Superior temporal gyrus (tissue), 1 donor: ENCODE data around the gene BPIFA2.

ENCODE experiments used
- DNase-seq: peaks from one replicate; pipeline ENCODE4 v3.0.0-alpha.2; 2016; ENCODE audit errors: extremely low spot score

The BPIFA2 gene

GRCh38 chr20:33192912-33193501 is 25.0 kb downstream of the BPIFA2 start:
- no peak for DNase-seq

- no peak for DNase-seq
These were observed 31.1 kb downstream of the BPIFA2 start for GRCh38 chr20:33199026-33199425.

- no peak for DNase-seq
These were observed 34.5 kb downstream of the BPIFA2 start for GRCh38 chr20:33202451-33202850.

- DNase-seq: no peak
These were observed 35.5 kb downstream of the BPIFA2 start for GRCh38 chr20:33203444-33203843.

- DNase-seq: peak; percentile 61
These were observed 41.8 kb downstream of the BPIFA2 start for GRCh38 chr20:33209789-33210188.

- no peak for DNase-seq
These were observed 42.4 kb downstream of the BPIFA2 start for GRCh38 chr20:33210371-33210770.

GRCh38 chr20:33211817-33212424 is 44.0 kb downstream of the BPIFA2 start:
- DNase-seq: peak; percentile 50

GRCh38 chr20:33217052-33217451 is 49.1 kb downstream of the BPIFA2 start, which contains the start of gene BPIFA3:
Gene BPIFA3, plus strand, starts transcription at chr20:33217352. Its CDS starts 185 bp downstream, at chr20:33217537.
- no peak for DNase-seq

- no peak for DNase-seq
These were observed 56.4 kb downstream of the BPIFA2 start for GRCh38 chr20:33224399-33224798.

GRCh38 chr20:33229843-33230242 is 61.9 kb downstream of the BPIFA2 start:
- no peak for DNase-seq
